ENCODE results near the gene TRPM3. TPM values are rescaled to one million over a fixed set of nuclear protein-coding genes. Genes with fewer than 3 reads are reported as not detected.

TRPM3 gene
- total RNA-seq, 2 experiments from 2014 or later: not detected

GRCh38 chr9:70531311-70531710, 590.1 kb downstream of the TRPM3 start:
- no peaks in the 10 kb centered on the region for H3K9me3 Mint-ChIP-seq
- ChIA-PET CTCF (no interaction called here), POLR2A (interaction anchor here (2.4 kb wide), 1 partner anchor 112 kb away, joined by 8 read pairs; no protein-coding TSS in a partner anchor)
- H3K36me3 Mint-ChIP-seq (ENCODE audit: low read depth): no peaks in the 10 kb centered on the region
- peaks cover 24% of the 10 kb centered on the region for H3K4me1 Mint-ChIP-seq (ENCODE audit: low read depth)
- Histone ChIP-seq H3K27ac (ENCODE audit: low read depth in 1 of 2, low read length in 2 of 2) (no peak overlapping the region), H3K4me1 (ENCODE audit: insufficient read depth, low read length) (no peaks in the 10 kb centered on the region), H3K36me3 (ENCODE audit: insufficient read depth, low read length) (no peaks in the 10 kb centered on the region), H3K9me3 (ENCODE audit: control insufficient read depth in 1 of 2, insufficient read depth in 1 of 2, low read length in 2 of 2) (no peaks in the 10 kb centered on the region), H3K4me3 (ENCODE audit: low read length) (no peak overlapping the region), H3K27me3 (ENCODE audit: control insufficient read depth in 1 of 2, insufficient read depth in 2 of 2, low read length in 2 of 2) (no peaks in the 10 kb centered on the region)
- H3K27me3 Mint-ChIP-seq: no peaks in the 10 kb centered on the region
- ATAC-seq (ENCODE audit: poor library complexity) (no peak), DNase-seq (no peak)
- no peak overlapping the region for H3K27ac Mint-ChIP-seq
- intact Hi-C loops (cut with DNase I, micrococcal nuclease): no loop called here
- TF ChIP-seq CTCF (IDR thresholded peaks at IDR 0.05): no peak
- no peak overlapping the region for H3K4me3 Mint-ChIP-seq

- Mint-ChIP-seq H3K27me3 (no peaks in the 10 kb centered on the region), H3K9me3 (no peaks in the 10 kb centered on the region), H3K4me3 (no peak overlapping the region), H3K36me3 (ENCODE audit: low read depth) (no peaks in the 10 kb centered on the region), H3K27ac (no peak overlapping the region), H3K4me1 (ENCODE audit: low read depth) (peaks cover 24% of the 10 kb centered on the region)
- intact Hi-C loops (cut with DNase I, micrococcal nuclease): no loop called here
- Histone ChIP-seq H3K4me1 (ENCODE audit: insufficient read depth, low read length) (no peaks in the 10 kb centered on the region), H3K4me3 (ENCODE audit: low read length) (no peak overlapping the region), H3K9me3 (ENCODE audit: control insufficient read depth in 1 of 2, insufficient read depth in 1 of 2, low read length in 2 of 2) (no peaks in the 10 kb centered on the region), H3K36me3 (ENCODE audit: insufficient read depth, low read length) (no peaks in the 10 kb centered on the region), H3K27me3 (ENCODE audit: control insufficient read depth in 1 of 2, insufficient read depth in 2 of 2, low read length in 2 of 2) (no peaks in the 10 kb centered on the region), H3K27ac (ENCODE audit: low read depth in 1 of 2, low read length in 2 of 2) (no peak overlapping the region)
- TF ChIP-seq CTCF (IDR thresholded peaks at IDR 0.05): no peak
- ATAC-seq (ENCODE audit: poor library complexity): no peak
- CTCF ChIA-PET: no interaction called here
- DNase-seq: no peak
- POLR2A ChIA-PET: no interaction called here
Observed at GRCh38 chr9:70530716-70531115, 590.7 kb downstream of the TRPM3 start.

GRCh38 chr9:70529833-70530232, 591.6 kb downstream of the TRPM3 start:
- Histone ChIP-seq H3K9me3 (ENCODE audit: control insufficient read depth in 1 of 2, insufficient read depth in 1 of 2, low read length in 2 of 2) (peaks cover 0 to 2% of the 10 kb centered on the region in 2 experiments), H3K4me3 (ENCODE audit: low read length) (no peak overlapping the region), H3K36me3 (ENCODE audit: insufficient read depth, low read length) (no peaks in the 10 kb centered on the region), H3K4me1 (ENCODE audit: insufficient read depth, low read length) (no peaks in the 10 kb centered on the region), H3K27ac (ENCODE audit: low read depth in 1 of 2, low read length in 2 of 2) (no peak overlapping the region), H3K27me3 (ENCODE audit: control insufficient read depth in 1 of 2, insufficient read depth in 2 of 2, low read length in 2 of 2) (no peaks in the 10 kb centered on the region)
- H3K27ac Mint-ChIP-seq: no peak overlapping the region
- ATAC-seq (ENCODE audit: poor library complexity) (no peak), DNase-seq (no peak)
- ChIA-PET CTCF (no interaction called here), POLR2A (no interaction called here)
- TF ChIP-seq CTCF (IDR thresholded peaks at IDR 0.05): no peak
- no peaks in the 10 kb centered on the region for H3K36me3 Mint-ChIP-seq (ENCODE audit: low read depth)
- H3K4me1 Mint-ChIP-seq (ENCODE audit: low read depth): peaks cover 24% of the 10 kb centered on the region
- H3K27me3 Mint-ChIP-seq: no peaks in the 10 kb centered on the region
- intact Hi-C loops (cut with DNase I, micrococcal nuclease): no loop called here
- peaks cover 2% of the 10 kb centered on the region for H3K9me3 Mint-ChIP-seq
- H3K4me3 Mint-ChIP-seq: no peak overlapping the region

Measured in CD4-positive, alpha-beta T cell (primary cell).